ENCODE measurements around the gene FZD2. TPM values are rescaled to one million over a fixed set of nuclear protein-coding genes. Genes with fewer than 3 reads are reported as not detected.

The FZD2 gene
- total and polyA plus RNA-seq, 2 of the 13 experiments (the other 11 are each of a cell fraction or from before 2014, with no cell fraction given): 0.07 to 0.13 TPM

GRCh38 chr17:44522883-44523671, 34.2 kb upstream of the FZD2 start:
- H3K9me3 ChIP-seq (ENCODE audit: low read length): peaks cover 5% of the 10 kb centered on the region
- POLR2A ChIA-PET: interaction anchor here (0.6 to 2.2 kb wide), 8 partner anchors 11 to 178 kb away, joined by 3 to 10 read pairs (median 4); partner anchors contain the start of genes GPATCH8 and GRN
- H3K27ac ChIP-seq (ENCODE audit: extremely low read length, insufficient read depth, low read length): no peak overlapping the region
- WGBS (ENCODE audit: low lambda C conversion rate): 19% methylated on average over 12 of the region's 14 CpGs
- no peaks in the 10 kb centered on the region; a peak in 1 of 5 replicates for H3K27me3 ChIP-seq (ENCODE audit: control insufficient read depth in 1 of 2, insufficient read depth in 2 of 2, low read length in 2 of 2)
- H3K4me1 ChIP-seq (ENCODE audit: insufficient read depth, low read length): peaks cover 7% of the 10 kb centered on the region
- DNase-seq (ENCODE audit: low spot score) (peak; percentile 82), ATAC-seq (peak; percentile 99), FAIRE-seq (peak; percentile 61)
- in situ Hi-C loops (cut with HindIII; ENCODE audit: extremely low pct_ligation_motif_present, low pct_unique_long_range_greater_than_20kb) (loop anchor here (5.0 kb wide), 2 partner anchors 76 to 126 kb away; no protein-coding TSS in a partner anchor), intact Hi-C loops (cut with micrococcal nuclease; ENCODE audit: unreplicated experiment) (loop anchor here (1.0 to 10.0 kb wide), 3 partner anchors 78 to 168 kb away; no protein-coding TSS in a partner anchor)
- H3K4me2 ChIP-seq (ENCODE audit: low read depth, low read length): peak overlapping the region; percentile 87
- no peaks in the 10 kb centered on the region for H4K20me1 ChIP-seq (ENCODE audit: insufficient read depth, low read length)
- CTCF ChIA-PET (ENCODE audit: low intra/inter-chr PET ratio, low total read pairs): interaction anchor here (0.6 to 2.6 kb wide), 6 partner anchors 64 to 367 kb away, joined by 3 to 36 read pairs (median 4); no protein-coding TSS in a partner anchor
- no peaks in the 10 kb centered on the region for H3K79me2 ChIP-seq (ENCODE audit: insufficient read depth, low read length)
- H3K36me3 ChIP-seq (replicated peaks in 1 of 2; ENCODE audit: control insufficient read depth in 1 of 2, insufficient read depth in 2 of 2, low read length in 2 of 2): no peaks in the 10 kb centered on the region
- H3K4me3 ChIP-seq (replicated peaks in 1 of 3; ENCODE audit: insufficient read depth in 1 of 3, low read depth in 2 of 3, low read length in 3 of 3): peak overlapping the region; percentile 39 to 64 (median 45)
- no TSS peak for BruUV-seq (replicated peaks)
- peak overlapping the region; percentile 99 for H2AFZ ChIP-seq (ENCODE audit: low read length)
- peak overlapping the region; percentile 54 for H3K9ac ChIP-seq (ENCODE audit: insufficient read depth, low read depth, low read length)
- TF ChIP-seq ZNF34 (CRISPR knock-in tag; IDR thresholded peaks at IDR 0.05; ENCODE audit: borderline replicate concordance): no peak
- no peak for TF ChIP-seq TGIF2 (CRISPR knock-in tag; IDR thresholded peaks at IDR 0.05)
- TF ChIP-seq ARNT (IDR thresholded peaks at IDR 0.05): no peak
- peak; percentile 54; the same call in 1 of the 2 replicates for TF ChIP-seq THAP9 (CRISPR knock-in tag; IDR thresholded peaks at IDR 0.05; ENCODE audit: borderline replicate concordance)
- TF ChIP-seq NR3C1 (CRISPR knock-in tag; IDR thresholded peaks at IDR 0.05): no peak
- TF ChIP-seq ZNF570 (CRISPR knock-in tag; IDR thresholded peaks at IDR 0.05; ENCODE audit: borderline replicate concordance): no peak
- no peak for TF ChIP-seq SSRP1 (CRISPR knock-in tag; IDR thresholded peaks at IDR 0.05)
- TF ChIP-seq CSRNP2 (CRISPR knock-in tag; conservative IDR thresholded peaks at IDR 0.05; ENCODE audit: low read depth): no peak
- no peak for TF ChIP-seq BRCA1 (CRISPR knock-in tag; IDR thresholded peaks at IDR 0.05)
- TF ChIP-seq ELK4 (CRISPR knock-in tag; IDR thresholded peaks at IDR 0.05; ENCODE audit: borderline replicate concordance): no peak
- no peak for TF ChIP-seq ZNF441 (CRISPR knock-in tag; IDR thresholded peaks at IDR 0.05; ENCODE audit: borderline replicate concordance)
- TF ChIP-seq ZNF552 (CRISPR knock-in tag; IDR thresholded peaks at IDR 0.05; ENCODE audit: borderline replicate concordance): no peak
- TF ChIP-seq KDM1A (CRISPR knock-in tag; IDR thresholded peaks at IDR 0.05): no peak
- TF ChIP-seq JUN (CRISPR knock-in tag; IDR thresholded peaks at IDR 0.05): no peak
- TF ChIP-seq BCL6 (CRISPR knock-in tag; IDR thresholded peaks at IDR 0.05): no peak
- no peak for TF ChIP-seq NRL (CRISPR knock-in tag; IDR thresholded peaks at IDR 0.05; ENCODE audit: borderline replicate concordance)
- TF ChIP-seq ZNF720 (CRISPR knock-in tag; IDR thresholded peaks at IDR 0.05): no peak
- TF ChIP-seq ZNF543 (CRISPR knock-in tag; IDR thresholded peaks at IDR 0.05): no peak
- no peak for TF ChIP-seq HCFC1 (IDR thresholded peaks at IDR 0.05; ENCODE audit: low read depth, low read length)
- peak; percentile 63; the same call in 1 of the 2 replicates for TF ChIP-seq REPIN1 (CRISPR knock-in tag; IDR thresholded peaks at IDR 0.05; ENCODE audit: borderline replicate concordance, low read depth)
